ELF-1 (cell line): ENCODE data around the gene SPON1.
A peak's percentile ranks its signal among the peaks of the same experiment; 100 is the strongest.
"Not testable (repeated sequence)": the region's sequence is repeated elsewhere in the genome, so short reads cannot be mapped to it uniquely, and the experiment has no call there.

ENCODE experiments used
- DNase-seq: peaks from one replicate; pipeline ENCODE4 v3.0.0-alpha.2; 2016; ENCODE audit warnings: low read depth, low spot score

The SPON1 gene

GRCh38 chr11:14267861-14268635, 305.5 kb downstream of the SPON1 start:
- DNase-seq = no peak

DNA sequence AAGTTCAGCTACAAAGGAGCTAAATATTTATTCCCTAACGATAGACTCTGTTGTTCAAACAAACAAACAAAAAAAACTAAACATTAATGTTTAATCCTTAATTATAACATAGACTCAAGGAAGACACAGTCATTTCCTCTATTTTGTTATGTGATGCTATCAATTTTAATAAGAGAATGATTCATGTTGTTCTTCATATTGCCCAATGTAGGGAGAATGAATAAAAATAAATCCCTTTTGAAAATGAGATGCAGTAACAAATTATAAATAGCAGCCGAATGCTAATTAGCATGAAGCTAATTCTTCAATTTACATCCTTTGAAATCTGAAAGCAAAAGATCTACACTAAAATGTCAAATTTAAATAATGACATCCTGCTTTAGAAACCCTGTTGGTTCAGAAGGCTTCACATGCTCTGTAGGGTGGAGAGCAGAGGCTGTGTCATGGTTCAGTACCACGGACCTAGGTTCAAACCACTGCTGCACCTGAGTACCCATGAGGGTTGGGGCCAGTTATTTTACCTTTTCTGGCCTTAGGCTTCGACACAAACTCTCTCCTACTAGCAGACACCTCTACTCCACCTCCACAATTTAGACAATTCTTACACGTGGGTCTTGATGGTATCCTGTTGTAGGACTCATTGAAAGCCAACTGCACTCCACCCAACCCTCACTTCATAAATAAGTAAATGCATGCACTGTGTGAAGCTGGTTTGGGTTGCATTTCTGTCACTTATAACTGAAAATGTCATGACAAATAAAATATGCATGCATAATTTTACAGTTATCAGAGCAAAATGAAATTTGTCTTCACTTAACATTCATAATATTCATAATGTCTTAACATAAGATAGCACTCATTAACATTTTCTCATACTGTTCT, 307.4 kb downstream of the SPON1 start:
- DNase-seq = no peak

DNA sequence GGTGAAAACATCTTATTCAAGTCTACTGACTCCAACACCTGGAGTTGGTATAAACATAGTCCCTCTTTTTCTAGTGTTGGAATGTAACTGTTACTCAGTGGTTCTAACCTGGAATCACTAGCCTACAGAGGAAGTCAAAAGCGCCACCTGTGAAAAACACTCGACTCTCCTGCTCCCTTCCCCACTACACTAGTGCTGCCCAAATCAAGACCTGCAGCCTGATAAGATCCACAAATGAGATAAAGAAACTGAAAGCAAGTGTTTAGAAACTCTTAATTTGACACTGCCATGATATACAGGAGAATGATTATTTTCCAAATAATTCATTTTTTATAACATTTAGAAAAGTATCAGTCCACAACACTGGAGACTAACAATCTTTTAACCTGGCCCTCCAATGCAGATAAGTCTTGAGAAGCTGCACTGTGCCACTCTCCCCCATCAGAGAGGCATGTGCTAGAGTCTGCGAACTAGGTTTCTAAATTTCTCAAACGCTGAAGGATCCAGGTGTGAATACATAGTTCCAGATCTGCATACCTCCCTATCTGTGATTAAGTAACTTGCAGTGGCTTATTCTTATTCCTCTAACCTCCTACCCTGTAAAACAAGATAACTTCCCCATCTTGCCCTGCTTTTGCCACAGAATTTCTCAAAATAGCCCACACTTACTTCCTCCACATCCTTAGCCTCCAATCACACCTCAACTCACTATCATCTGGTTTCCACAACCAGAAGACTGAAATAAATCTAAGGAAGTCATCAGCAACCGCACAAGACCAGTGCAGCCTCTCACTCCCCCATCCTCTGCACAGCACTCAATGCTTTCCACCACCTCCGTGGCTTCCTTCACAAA, 308.4 kb downstream of the SPON1 start:
- no peak for DNase-seq

DNA sequence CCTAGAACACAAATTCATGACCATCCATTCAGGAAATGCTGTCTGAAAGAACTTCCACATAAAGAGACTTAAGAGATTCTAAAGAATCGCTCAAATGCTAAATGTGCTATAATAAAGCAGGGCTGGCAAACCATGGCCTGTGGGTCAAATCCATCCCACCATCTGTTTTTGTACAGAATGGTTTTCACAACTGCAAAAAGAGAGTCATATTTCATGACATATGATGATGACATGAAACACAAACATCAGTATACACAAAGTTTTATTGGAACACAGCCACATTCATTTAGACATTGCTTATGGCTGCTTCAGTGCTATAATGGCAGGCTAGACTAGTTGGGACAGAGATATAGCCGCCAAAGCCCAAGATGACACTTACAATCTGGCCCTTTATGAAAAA, 311.4 kb downstream of the SPON1 start:
- no peak for DNase-seq

DNA sequence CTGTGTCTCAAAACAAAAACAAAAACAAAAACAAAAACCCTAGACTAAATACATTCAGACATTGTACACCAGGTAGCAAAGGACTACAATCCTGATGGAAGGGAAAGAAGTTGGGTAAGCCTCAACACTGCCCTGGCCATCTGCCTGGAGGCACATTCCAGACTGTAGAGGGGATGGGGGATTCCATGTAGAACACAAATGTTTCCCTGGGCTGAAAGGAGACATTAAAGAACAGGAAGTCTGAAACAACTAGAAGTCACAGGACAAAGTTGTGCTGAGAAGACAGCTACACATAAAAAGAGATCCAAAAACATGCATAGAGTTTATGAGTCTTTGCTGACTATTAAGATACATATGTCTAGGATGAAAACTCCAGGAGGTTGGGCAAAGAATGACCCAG, 312.6 kb downstream of the SPON1 start:
- peak; percentile 69 for DNase-seq

DNA sequence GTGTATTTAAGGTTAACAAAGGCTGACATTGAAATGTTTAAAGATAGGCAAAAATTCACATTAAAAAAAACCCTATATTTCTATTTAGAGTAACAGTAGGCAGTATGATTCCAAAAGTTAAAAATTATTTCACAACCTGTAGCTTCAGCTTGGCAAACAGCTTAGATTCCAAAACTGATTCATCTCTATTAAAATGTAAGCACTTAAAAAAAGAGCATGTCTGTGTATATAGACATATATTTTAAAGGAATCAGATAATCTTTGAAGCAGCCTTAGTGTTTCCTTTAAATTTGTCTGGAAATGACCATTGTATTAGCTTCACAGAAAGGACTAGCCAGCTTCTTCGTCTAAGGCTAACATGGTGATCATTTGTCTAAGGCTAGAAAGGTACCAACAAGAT, 316.3 kb downstream of the SPON1 start:
- not testable (repeated sequence) for DNase-seq

- no peak for DNase-seq
Measured at GRCh38 chr11:14288189-14288935, 325.8 kb downstream of the SPON1 start.

GRCh38 chr11:14290422-14290821, 327.9 kb downstream of the SPON1 start:
- DNase-seq = no peak

DNA sequence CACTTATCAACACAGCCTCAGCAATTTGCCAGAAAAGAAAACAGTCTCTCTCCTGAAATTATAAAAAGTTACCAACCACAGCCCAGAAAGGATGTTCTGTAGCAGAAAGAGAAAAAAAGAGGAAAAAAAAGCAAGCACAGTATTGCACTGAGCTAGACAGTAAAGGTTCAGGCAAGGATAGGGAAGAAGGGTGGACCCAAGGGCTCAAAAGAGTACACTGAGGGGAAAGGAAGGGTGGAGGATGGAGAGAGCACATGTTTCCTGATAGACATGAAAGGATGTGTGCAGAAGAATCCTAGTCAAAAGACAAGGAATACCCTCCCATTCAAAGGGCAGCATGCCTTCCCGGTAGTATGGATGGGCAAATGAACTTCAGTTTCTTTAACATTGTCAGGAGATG, 337.4 kb downstream of the SPON1 start:
- DNase-seq = no peak

GRCh38 chr11:14300661-14301304, 338.3 kb downstream of the SPON1 start:
- peak; percentile 76 for DNase-seq

DNA sequence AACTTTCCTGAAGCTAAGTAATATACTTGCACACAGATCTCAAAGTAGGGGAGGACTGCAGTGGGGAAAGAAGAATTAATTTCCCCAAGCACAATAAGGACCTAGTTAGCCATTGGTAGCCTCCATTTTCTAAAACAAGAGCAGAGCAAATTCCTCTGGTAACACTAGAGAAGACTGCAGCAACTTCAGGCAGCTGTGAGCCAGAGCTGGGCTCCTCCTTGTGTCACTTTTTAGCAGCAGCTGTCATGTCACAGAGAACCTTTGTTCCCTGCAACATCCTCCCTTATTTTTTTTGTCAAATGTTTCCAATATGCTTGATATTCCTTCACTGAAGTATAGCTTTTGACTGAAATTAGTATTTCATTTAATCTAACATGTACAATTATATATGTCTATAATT, 342.1 kb downstream of the SPON1 start:
- DNase-seq = no peak

- DNase-seq = no peak
Measured at GRCh38 chr11:14305649-14306048, 343.1 kb downstream of the SPON1 start.

DNA sequence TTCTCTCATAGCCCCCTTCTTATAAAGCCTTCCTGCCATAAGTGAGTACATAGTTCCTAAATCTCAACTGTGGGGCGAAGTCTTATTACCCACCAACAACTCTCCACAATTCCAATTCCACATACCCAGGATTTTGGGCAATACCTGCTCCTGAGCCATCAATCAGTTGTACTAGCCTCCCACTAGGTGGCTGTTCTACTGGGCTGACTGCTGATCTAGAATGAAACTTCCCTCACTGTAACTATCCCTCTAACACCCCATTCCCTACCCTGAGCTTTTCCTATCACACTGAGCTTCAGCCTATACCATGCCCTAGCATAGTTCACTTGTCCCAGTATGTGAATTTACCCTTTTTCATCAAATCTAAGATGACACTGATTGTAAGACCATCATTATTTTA, 344.0 kb downstream of the SPON1 start:
- no peak for DNase-seq

DNA sequence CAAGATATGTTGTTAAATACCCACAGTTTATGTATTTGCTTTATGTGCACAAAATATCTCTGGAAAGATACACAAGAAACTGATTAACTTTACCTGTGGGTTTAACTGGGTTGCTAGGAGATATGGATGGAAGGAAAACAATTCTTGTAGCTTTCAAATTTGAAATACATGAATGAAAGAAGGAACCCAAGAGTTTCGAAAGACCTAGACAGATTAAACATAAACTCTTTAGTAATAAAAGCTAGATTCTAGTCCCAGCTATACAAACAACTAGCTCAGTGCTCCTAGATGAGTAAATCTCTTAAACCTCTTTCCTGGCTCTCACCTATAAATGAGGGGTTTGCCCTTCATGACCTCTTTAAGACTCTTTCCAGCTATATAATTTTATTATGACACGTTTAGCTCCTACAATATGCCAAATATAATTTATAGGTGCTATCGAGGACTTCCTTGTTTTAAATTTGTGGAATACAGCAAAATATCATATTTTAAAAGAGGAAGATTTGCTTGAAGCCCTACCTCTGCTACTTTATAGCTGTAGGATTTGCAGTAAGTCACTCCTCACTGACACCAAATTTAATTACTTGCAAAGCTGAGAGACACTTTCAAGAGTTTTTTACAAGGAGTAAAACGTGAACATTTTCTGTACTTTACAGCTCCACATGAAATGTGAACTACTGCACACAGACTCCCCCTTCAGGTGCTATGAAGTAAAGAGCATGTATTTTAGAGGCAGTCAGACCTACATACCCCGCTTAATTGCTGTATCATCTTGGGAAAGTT, 345.8 kb downstream of the SPON1 start:
- no peak for DNase-seq

DNA sequence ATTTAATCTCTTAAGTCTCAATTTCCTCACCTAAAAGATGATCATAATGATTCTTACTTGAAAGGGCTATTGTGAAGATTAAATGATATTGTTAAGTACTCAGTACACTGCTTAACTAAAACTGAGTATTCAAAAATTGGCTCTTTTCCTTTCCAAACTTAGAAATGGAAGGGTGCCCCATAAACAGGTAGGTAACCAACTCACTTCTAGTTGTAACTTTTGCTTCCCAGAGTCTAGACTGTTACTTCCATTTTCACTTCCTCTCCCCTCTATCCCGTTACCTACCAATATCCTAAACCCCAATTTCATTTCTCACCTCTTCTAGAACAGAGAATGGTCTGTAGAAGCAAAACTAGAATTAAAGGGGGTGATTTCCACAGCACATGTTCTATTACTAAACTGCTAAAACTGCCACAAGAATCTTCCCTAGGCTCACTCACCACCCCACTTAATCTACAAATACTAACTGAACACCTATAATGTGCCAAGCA, 346.4 kb downstream of the SPON1 start:
- DNase-seq = no peak

DNA sequence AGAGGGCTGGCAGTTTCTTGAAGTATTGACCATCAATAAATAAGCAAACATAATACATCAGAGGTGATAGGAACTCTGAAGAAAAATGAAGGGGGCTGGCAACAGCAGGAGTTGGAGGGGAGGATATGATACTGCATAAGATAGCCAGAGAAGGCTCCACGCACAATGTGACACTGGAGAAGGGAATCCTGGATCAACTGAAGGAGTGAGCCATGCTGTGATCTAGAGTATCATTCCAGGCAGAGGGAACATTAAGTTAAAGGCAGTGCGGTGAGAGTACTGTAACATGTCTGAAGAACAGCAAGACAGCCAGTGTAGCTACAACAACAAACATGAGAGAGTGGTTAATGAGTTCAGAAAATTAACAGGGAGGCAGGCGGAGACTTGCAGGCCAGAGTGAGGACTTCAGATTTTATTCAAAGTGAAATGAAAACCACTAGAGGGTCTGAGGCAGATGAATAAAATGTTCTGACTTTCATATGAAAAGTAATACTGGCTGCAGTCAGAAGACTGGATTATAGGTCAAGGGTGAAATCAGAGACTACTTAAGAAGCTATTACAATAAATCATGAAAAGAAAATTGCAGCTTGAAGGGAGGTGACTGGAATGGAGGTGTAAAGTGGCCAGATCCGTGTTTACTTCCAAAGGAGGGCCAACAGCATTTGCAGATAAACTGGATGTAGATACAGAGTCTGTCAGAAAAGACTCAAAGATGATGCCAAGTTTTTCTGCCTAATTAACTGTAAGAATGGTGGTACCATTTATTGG, 347.1 kb downstream of the SPON1 start:
- DNase-seq = no peak

GRCh38 chr11:14310679-14311078, 348.2 kb downstream of the SPON1 start:
- DNase-seq = no peak

- no peak for DNase-seq
Measured at GRCh38 chr11:14312736-14313438, 350.4 kb downstream of the SPON1 start.
